GM21529 (cell line): ENCODE data around the gene ANKS4B.
"Not testable (repeated sequence)": the region's sequence is repeated elsewhere in the genome, so short reads cannot be mapped to it uniquely, and the experiment has no call there.

Experiments used
- ATAC-seq: cut with Tn5 transposase; IDR thresholded peaks from one replicate; pipeline ENCODE4 v1.9.1; 2021; ENCODE audit not compliant: unreplicated experiment

ANKS4B gene, protein sequence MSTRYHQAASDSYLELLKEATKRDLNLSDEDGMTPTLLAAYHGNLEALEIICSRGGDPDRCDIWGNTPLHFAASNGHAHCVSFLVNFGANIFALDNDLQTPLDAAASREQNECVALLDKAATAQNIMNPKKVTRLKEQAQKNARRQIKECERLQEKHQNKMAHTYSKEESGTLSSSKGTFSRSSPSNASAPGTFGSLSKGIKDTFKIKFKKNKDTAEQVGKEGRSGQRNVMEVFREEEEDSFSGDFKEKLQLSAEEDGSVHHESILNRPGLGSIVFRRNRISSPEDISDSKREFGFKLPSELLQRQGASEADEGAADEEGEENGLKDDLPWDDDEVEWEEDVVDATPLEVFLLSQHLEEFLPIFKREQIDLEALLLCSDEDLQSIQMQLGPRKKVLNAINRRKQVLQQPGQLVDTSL

DNA sequence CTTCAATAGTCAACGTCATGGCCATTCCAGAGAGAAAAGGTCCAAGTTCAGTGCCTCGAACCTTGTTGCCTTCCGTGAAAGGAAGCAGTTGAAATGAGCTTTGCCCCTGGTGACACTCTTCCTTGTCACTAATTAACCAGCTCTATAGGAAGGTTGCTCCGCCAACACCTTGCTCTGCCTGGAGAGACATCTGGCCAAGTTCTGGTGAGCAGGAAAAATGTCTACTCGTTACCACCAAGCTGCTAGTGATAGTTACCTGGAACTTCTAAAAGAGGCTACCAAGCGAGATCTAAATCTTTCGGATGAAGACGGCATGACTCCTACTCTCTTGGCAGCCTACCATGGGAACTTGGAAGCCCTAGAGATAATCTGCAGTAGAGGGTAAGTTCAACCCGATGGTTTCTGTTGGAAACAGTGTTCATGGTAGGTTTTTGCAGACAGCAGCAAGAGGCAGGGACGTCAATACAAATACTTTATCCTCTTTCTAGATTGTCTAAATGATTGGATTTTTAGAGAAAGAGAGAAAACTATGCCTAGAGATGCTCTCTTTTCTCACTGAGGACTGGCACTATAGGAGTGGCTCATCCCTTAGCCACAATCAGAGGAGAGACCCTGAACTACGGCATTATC is at the start of gene ANKS4B:
Gene ANKS4B (plus strand): TSS at position 179 of the 630 bp plus-strand sequence. CDS start 39 bp downstream, at position 218.
- no peak for ATAC-seq

DNA sequence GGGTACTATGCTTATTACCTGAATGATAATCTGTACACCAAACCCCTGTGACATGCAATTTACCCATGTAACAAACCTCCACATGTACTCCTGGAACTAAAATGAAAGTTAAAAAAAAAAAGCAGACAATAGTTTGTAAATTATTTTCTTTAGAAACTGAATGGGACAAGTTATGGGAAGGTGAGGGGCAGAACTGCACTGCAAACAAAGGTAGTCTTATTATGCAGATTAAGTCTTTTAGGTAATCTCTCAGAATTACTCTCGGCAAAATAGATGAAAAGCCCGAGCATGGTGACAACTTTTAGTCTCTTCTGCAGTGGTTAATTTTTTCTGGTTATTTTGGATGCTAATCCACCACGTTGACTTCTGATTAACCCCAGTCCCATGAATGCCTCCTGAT is 49.5 kb upstream of the ANKS4B start:
- ATAC-seq = no peak

DNA sequence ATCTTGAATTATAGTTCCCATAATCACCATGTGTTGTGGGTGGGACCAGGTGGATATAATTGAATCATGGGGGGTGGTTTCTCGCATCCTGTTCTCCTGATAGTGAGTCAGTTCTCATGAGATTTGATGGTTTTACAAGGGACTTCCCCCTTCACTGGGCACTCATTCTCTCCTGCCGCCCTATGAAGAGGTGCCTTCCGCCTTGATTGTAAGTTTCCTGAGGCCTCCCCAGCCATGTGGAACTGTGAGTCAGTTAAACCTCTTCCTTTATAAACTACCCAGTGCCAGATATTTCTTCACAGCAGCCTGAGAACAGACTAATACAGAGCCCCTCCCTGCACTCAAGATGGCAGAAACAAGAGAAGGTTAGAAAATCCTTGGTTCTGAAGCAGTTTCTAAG is 48.7 kb upstream of the ANKS4B start:
- no peak for ATAC-seq

DNA sequence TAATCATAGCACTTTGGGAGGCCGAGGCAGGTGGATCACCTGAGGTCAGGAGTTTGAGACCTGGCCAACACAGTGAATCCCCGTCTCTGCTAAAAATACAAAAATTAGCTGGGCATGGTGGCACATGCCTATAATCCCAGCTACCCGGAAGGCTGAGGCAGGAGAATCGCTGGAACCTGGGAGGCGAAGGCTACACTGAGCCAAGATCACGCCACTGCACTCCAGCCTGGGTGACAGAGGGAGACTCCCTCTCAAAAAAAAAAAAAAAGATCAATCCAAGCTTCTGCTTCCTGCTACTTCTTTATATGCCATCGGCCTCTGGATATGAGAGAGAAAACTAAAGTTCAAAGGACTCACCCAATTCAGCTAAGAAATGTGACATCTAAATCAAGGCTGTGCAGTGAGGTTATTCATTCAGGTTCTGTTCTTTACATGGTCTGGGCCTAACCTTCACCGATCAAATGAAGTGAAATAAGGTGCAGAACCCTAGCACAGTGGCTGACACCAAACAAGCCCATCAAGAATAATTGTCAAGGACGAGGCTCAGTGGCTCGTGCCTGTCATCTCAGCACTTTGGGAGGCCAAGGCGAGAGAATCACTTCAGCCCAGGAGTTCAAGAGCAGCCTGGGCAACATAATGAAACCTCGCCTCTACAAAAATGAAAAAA is 47.7 kb upstream of the ANKS4B start:
- no peak for ATAC-seq

DNA sequence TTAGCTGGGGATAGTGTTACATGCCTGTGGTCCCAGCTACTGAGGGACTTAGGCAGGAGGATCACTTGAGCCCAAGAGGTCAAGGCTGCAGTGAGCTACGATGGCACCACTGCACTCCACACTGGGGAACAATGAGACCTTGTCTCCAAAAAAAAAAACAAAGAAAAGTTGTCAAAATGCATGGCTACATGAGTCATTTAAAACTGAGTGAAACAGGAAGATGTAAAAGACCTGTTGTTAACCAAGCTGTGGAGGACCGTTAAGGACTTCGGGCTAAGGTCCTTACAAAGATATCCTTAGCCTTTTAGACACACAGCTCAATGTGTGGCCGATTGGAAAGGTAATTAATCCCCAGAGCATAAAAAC is 47.2 kb upstream of the ANKS4B start:
- ATAC-seq = no peak

DNA sequence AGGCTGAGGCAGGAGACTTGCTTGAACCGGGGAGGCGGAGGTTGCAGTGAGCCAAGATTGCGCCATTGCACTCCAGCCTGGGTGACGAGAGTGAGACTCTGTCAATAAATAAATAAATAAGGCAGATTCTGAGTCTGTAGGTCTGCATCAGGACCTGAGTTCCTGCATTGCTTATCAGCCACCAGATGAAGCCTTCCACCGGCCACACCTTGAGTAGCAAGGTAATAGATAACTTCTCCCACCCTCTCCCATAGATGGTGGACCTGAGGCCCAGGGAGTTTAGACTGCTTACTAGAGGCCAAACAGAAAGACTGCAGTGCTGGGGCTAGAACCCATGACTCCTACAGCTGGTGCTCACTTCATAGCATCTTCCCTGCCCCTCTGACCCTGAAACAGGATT is 44.2 kb upstream of the ANKS4B start:
- ATAC-seq = no peak

DNA sequence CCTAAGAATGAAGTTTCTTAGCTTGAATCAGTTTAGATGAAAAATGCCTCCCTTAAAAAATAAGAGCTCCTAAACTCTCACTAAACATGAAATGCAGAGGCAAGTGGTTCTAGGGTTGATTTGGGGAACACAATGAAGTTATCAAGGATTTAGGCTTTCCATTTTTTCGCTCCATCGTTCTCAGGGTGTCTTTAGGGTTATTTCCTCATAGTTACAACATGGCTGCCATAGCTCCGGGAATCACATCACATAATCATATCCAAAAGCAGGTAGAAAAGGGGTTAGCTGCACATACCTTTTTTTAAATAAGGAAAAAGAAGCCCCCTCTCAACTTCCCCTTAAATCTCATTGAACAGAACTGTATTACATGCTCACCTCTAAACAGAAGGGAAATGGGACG is 43.5 kb upstream of the ANKS4B start:
- ATAC-seq = no peak

DNA sequence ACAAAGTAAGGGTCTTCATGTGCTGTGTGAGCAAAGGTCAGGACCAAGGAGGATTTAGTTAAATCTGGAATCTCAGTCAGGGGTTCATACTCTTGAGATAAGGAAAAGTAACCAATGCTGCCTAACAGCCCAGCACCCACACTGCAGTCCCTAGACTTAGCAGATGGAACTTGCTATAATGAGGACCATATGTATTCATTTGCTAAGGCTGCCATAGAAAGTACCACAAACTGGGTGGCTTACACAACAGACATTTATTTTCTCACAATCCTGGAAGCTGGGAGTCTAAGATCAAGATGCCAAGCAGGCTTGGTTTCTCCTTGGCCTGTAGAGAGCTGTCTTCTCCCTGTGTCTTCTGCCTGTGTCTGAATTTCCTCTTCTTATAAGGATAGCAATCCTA is 42.9 kb upstream of the ANKS4B start:
- no peak for ATAC-seq

DNA sequence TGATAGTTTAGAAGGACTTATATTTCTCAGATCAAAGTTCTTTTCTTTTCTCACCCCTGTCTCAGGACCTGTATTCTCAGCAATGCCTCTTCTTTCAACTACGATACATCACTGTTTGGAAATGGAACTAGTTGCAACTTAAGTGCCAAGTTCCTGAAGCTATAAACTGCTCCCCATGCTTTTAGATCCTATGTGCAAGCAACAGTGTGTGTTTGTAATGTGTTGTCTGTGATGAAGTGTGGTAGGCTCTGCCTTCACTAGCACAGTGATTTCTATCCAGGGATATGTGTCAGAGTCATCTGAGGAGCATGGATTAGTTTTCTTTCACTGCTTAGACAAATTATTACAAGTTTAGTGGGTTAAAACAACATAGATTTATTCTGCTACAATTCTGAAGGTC is 40.5 kb upstream of the ANKS4B start:
- ATAC-seq = no peak

DNA sequence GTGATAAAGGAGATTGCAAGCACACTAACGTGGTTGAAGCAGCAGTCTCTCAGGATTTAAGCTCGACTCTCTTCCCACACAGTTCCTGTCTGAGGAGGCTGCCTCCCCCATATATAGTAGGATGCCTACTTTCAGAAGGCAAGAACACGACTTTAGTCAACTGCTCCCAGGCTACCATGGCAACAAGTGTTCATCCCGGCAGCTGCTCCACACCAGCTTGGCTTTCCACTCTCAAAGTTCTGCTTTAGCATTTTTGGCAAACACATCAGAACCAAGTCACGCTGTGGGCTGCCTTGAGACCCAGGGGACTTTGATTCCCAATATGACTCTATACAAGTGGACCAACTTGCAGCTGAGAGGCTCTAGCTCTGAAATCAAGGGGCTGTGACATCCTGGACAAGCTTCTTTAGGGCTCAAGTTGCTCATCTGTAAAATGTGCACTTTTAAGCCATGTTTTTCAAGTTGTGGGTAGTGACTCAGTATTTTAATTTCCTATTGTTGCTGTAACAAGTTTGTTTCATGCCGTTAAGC is 38.7 kb upstream of the ANKS4B start:
- no peak for ATAC-seq

DNA sequence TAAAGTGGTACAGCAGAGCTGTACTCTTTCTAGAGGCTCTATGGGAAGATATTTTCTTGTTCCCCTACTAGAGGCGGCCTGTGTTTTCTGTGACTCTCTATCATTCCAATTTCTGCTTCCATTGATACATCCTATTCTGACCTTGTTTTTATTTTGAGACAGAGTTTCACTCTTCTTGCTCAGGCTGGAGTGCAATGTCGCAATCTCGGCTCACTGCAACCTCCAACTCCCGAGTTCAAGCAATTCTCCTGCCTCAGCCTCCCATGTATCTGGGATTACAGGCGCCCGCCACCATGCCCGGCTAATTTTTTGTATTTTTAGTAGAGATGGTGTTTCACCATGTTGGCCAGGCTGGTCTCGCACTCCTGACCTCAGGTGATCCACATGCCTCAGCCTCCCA is 38.2 kb upstream of the ANKS4B start:
- ATAC-seq = not testable (repeated sequence)

DNA sequence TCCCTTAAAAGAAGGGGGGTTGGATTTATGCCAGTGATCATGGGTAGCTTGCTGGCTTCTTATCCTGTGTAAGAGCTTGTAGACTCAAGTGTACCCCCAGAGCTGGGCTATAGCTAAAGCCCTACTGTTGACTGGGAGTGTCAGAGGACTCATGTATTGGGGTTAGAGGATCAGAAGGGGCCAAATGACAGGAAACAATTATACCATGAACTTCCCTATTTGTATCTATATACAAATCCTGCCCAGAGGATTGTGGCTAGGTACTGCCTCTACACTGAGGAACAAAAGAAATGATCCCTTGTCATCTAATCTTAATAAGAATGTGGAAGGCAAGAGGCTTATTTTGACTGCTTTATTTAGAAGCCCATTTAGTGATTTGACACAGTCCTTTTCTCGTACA is 36.4 kb upstream of the ANKS4B start:
- ATAC-seq = no peak

DNA sequence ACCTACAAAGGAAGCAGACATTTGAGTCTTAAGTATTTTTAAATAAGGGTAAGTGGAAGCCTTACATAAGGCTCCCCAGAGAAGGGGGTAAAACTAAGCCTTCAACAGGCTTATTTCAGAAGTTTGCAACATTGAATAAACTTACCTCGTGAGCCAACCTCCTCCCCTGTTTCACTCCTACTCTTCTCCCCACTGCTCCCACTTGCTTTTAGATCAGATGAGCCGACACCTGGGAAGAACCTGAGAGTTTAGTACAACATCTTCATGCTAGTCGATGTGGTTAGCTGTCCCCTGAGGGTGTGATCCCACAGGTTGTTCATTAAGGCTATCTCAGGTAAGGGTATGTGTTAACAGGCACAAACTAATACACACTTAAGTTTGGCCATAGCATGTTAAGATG is 35.9 kb upstream of the ANKS4B start:
- no peak for ATAC-seq

DNA sequence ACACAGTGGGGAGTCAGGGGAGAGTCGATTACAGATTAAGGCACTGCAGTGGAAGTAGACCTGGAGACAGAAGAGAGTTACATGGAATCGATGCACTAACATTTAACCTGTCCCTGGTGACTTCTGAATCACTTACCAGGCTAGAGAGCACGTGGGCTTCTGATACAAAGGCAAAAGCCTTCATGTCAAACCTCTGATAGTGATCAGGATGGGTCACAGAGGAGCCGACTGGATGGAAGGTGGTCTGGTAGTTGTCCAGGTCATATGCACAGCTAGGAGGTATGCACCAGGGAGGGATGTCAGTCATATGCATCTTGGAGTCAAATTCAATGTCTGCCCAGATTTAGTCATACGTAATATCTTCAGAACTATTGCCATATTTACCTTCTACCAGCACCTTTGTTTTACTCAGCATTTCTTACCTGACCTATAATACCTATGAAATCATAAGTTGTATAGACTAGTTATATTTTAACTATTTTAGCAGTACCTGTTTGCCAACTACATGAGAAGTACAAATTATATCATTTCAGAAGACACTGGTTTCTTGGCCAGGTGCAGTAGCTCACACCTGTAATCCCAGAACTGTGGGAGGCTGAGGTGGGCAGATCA is 33.8 kb upstream of the ANKS4B start:
- ATAC-seq = no peak

DNA sequence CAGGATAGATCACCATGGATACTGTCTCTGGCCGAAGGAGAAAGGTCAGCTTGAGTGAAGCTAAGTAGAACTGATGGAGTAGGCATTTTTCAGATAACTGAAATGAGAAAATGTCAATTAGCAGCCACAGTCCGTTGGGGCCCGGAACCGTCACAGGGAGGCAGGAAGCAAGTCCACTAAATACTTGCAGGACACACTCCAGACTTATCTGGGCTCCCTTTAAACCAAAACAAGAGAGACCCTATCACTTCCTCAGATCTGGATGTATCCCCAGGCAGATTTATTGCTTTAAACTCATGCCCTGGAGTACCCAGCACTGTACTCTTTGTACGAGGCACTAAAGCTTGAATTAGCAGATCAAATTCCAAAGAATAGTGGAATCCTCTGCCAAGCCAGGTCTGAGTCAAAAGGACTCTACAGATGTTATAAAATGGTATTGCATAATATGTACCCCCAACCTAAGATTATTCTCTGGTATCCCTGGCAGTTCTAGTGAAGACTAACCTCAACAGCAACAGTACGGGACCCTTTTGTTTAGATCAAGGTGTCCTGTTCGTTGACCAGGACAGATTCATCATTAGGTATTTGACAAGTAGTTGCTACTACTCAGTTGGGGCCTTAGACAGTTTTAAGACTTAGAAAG is 30.2 kb upstream of the ANKS4B start:
- no peak for ATAC-seq

DNA sequence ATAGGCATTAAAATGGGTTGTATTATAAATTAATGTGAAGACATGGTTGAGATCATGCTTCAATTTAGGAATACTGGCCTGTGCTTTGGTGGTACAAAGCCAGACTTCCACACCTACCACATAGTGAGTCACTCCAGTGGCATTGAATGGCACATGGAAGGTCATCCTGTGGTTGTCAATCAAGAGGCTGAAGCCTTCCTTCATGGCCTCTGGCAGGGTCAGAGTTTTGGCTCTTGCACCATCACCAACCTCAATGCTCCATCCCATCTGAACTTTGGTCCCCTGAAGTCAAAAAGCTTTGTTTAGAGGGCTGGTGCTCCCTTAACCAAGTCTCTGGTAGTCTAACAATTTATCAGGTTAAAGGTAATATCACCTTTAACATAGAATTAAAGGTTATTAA is 28.2 kb upstream of the ANKS4B start:
- ATAC-seq = no peak

DNA sequence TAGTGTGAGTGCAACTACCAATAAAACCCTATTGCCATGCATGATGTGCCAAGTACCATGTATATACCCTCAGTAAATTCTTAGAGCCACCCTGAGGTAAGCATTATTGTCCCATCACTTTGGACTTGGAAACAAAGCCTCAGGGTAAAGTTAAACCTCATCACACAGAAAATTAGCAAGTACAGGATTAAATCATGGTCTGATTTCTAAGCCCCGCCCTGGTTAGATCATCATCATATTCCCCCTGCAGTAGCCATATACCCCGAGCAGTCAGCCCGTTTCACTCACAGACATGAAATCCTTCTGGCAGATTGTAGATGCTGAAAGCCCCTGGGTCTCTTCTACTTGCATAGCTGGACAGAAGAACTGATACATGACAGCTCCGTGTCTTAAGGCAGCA is 26.9 kb upstream of the ANKS4B start:
- no peak for ATAC-seq

DNA sequence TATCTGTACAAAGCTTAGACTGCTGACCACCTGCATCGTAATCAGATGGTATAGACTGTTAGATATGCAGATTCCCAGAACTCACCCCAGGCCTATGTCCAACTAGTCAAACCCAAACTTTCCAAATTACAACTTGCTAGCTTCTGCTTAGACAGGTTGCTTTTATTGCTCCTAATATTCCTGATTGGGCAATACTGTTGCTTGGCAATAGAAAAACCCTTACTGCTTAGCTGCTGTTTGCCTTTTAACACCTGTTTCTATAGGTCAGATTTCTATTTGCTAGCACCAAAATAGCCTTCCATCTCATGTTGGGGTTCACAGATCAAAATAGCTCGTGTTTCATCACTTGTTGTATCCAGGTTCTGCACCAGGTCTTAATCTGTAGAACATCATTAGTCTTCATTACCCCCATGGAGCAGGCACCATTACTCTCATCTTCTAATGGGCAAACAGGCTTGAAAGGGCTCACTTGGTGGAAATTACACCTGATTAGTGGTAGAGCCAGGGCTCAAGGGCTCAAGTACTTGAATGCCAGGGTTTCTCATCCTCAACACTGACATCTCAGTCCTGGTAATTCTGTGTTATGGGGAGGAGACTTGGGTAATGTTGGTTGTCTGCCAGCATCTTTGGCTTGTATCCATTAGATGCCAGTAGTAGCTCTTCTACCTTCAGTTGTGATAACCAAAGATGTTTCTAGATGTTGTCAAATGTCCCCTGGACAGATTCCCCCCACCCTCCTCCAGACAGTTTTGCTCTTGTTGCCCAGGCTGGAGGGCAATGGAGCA is 24.9 kb upstream of the ANKS4B start:
- ATAC-seq = no peak

DNA sequence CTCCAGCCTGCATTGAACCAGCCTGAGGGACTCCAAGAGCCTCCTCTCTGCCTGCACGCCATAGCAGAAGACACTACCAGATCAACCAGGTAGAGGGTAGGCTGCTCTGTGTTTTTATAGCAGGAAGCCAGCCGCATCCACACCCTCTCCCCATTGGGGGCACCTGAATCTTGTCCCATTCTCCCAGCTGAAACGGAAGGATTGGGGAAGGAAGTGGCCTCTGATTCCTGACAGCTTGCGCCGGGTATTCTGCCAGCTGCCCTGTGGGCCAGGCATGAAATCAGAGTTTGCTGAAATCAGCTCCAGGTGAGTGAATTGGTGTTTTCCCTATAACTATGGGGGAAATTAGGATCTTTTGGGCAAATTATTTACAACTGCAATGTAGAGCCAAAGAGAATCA is 22.0 kb upstream of the ANKS4B start, which contains the start of gene ZP2:
Gene ZP2 (minus strand): TSS at position 89 of the 400 bp plus-strand sequence. CDS start 27 bp downstream, at position 62.
- ATAC-seq = no peak

DNA sequence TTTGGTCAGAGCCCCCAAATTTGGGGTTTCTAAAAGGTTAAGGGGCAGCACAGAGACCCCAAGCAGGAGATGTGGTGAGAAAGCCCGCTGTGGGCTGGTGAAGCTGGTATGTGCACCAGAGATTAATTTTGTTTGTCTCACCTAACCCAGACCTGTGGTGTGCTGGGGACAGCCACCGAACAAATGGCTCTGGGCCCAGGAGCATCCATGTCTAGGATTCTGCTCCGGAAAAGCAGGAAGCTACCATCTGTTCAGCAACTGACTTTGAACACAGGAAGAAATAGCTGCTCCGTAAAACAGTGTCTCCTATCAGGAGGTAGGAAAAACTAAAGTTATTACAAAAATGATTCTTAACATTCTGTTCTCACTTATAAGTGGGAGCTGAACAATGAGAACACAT is 19.4 kb upstream of the ANKS4B start:
- ATAC-seq = no peak
